HG03432 (cell line): ENCODE measurements around the gene ZNF124.
A peak's percentile ranks its signal among the peaks of the same experiment; 100 is the strongest.
"Not testable (repeated sequence)": the region's sequence is repeated elsewhere in the genome, so short reads cannot be mapped to it uniquely, and the experiment has no call there.

Experiments used
- ATAC-seq: cut with Tn5 transposase; IDR thresholded peaks from one replicate; pipeline ENCODE4 v1.9.1; 2021; ENCODE audit warnings: mild to moderate bottlenecking, moderate library complexity; ENCODE audit not compliant: unreplicated experiment

The ZNF124 gene

GRCh38 chr1:247171875-247172563 lies at the start of gene ZNF124:
ZNF124 (minus strand) TSS chr1:247172020; CDS start chr1:247171877, 143 bp downstream.
- ATAC-seq: peak; percentile 99

DNA sequence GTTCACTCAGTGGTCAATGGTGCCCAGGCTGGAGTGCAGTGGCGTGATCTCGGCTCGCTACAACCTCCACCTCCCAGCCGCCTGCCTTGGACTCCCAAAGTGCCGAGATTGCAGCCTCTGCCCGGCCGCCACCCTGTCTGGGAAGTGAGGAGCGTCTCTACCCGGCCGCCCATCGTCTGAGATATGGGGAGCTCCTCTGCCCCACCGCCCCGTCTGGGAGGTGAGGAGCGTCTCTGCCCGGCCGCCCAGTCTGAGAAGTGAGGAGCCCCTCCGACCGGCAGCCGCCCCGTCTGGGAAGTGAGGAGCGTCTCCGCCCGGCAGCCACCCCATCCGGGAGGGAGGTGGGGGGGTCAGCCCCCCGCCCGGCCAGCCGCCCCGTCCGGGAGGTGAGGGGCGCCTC lies 48.5 kb upstream of the ZNF124 start:
- ATAC-seq: not testable (repeated sequence)

DNA sequence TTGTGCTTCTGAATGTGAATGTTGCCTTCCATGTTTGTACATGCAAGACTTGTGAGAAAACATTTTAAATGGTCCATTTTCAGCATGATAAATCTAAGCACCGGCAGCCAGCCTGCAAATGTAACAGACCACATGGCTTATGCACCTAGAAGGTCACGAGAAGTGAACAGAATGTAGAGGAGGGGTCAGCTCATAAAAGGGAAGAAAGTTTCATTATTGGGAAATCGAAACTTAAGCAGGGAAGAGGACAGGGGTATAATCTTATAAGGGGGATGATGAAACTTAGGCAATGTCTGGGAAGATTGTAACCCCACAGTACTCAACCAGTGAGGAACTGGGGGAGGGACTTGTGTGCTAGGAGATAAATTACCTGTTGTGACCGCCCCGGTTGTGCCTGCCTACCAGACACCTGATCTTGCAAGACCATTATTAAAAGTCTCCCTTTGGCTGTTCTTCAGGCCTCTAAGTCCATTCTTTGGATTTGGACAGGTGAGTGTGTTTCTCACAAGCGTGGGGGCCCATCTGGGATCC lies 46.4 kb upstream of the ZNF124 start:
- no peak for ATAC-seq

DNA sequence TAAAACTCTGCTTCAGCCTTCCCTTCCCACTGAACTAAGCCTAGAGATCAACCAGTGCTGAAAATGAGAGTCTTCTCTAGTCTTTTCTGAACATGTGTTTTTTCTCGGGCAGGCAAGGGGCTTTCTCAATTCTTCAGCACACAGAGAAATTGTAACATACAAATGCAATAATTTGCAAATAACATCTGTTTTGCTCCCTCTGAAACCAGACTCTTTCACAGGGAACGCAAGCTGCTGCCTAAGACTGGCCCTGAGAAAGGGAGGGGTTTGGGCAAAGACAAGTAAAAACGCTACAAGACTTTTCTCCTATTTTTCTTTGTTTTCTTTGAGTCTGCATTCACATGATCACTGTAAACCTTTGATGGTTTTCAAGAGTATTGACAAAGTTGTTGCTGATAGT lies 44.4 kb upstream of the ZNF124 start:
- no peak for ATAC-seq

GRCh38 chr1:247212627-247213617 lies 41.1 kb upstream of the ZNF124 start:
- ATAC-seq: no peak

- ATAC-seq: peak; percentile 62
Observed at GRCh38 chr1:247212012-247212411, 40.2 kb upstream of the ZNF124 start.

- ATAC-seq: no peak
Observed at GRCh38 chr1:247211339-247211738, 39.5 kb upstream of the ZNF124 start.

- ATAC-seq: peak; percentile 92
Observed at GRCh38 chr1:247210376-247211117, 38.7 kb upstream of the ZNF124 start.

- peak; percentile 2 for ATAC-seq
Observed at GRCh38 chr1:247210062-247210375, 38.2 kb upstream of the ZNF124 start.

DNA sequence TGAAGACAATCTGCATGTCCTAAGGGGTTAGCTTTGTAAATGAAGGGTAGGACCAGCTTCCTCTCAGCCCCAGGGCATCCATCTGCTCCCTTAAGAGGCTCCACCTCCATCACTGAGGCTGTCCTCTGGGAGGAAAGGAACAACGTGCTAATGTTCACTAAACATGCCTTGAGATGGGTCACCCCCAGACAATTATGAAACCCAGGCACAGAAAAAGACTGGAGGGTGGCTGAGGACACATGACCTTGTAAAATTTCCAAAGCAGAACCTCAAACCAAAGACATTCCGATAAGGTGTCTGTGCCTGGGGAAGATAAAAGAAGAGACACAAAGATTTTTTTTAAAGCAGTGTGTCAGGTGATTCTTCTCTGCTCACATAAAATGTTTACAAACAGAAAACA lies 37.6 kb upstream of the ZNF124 start:
- ATAC-seq: no peak

GRCh38 chr1:247204177-247204647 lies 32.4 kb upstream of the ZNF124 start:
- ATAC-seq: no peak

DNA sequence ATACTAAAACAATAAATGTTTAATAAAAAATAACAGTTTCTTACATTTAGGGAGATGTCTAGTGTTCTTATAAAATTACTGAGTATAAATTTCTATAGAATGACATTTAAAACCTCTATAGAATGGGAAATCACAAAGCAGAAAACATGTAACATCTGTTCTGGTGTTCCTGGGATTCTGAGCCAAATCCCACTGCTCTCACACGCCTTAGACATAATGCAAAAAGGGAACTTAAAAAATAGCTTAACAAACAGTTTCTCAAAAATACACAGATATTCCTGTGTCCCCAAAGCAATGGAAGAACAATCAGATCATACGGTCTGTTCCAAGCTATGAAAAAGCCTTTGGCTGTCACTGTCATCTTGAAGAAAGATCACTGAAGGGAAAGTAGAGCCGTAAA lies 27.0 kb upstream of the ZNF124 start:
- ATAC-seq: no peak

DNA sequence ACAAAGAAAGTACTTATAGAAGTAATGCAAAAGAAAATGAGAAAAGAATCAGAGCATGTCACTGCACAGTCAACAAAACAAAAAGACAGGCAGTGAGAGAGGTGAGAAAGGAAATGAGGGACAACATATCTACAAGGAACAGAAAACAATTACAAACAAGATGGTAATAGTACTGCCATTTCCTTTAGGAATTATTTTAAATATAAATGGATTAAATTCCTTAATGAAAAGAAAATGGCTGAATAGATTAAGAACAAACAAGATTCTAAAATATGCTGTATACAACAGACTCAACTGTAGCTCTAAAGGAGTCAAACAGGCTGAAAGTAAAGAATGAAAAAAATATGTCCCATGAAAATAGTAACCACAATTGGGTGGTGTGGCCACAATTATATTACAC lies 22.1 kb upstream of the ZNF124 start:
- ATAC-seq: no peak

DNA sequence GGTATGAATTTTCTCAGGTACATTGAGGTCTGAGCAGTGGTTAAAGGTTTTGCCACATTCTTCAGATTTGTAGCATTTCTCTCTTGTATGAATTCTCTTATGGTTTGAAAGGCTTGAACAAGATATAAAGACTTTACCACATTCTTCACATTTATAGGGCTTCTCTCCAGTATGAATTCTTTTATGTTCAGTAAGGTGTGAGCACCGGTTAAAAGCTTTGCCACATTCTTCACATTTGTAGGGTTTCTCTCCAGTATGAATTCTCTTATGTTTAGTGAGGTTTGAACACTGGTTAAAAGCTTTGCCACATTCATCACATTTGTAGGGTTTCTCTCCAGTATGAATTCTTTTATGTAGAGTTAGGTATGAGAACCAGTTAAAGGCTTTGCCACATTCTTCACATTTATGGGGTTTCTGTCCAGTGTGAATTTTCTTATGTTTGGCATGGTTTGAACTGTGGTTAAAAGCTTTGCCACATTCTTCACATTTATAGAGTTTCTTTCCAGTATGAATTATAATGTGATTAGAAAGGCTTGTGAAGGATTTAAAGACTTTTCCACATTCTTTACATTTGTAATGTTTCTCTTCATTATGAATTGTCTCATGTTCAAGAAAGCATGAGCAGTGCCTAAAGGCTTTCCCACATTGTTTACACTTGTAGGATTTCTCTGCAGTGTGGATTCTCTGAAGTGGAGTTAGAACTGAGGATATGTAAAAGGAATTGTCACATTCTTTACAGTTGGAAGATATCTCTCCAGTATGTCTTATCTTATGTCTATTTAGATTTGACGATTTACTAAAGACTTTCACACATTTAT lies 18.4 kb upstream of the ZNF124 start:
- no peak for ATAC-seq

DNA sequence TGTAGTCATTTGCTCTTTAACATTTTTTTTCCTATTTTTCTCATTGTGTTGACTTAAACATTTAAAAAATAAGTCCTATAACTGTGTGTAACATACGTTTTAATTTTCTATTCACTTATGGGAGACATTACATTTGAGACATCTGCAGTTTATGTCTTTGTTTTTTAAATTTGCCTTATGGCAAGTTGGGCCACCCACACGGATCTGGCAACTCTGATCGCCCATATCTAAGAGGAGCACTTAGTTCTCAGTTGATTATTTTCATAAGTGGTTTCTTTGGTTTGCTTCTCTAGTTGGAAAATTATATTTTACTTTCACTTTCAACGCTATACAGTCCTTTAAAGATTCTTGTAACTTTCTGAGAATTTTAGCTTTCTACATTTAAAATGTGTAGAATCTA lies 13.8 kb upstream of the ZNF124 start:
- no peak for ATAC-seq

GRCh38 chr1:247184254-247184653 lies 12.4 kb upstream of the ZNF124 start:
- ATAC-seq: no peak

DNA sequence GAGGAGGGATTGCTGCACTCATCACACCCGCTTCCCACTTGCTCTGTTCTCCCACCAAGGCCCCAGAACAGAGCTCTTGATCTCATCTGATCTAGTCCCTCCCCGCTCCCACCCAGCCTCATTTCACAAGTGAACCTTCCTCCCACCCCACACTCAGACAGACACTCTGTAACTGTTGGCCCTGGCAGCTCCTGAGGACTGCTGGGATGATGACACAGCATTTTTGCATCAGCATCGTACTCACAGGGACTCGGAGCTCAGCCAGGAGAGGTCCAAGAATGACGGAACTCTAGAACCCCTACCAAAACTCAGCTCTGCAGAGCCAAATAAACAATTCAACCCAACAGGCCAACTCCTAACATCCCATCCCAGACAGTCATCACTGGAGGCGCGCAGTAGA lies 11.2 kb upstream of the ZNF124 start:
- ATAC-seq: no peak

- ATAC-seq: no peak
Observed at GRCh38 chr1:247180581-247180980, 8.8 kb upstream of the ZNF124 start.

- ATAC-seq: no peak
Observed at GRCh38 chr1:247177755-247178154, 5.9 kb upstream of the ZNF124 start.

GRCh38 chr1:247175458-247175857 lies 3.6 kb upstream of the ZNF124 start:
- ATAC-seq: no peak
